HG03565 (cell line): ENCODE data around the gene ARHGAP15.
A peak's percentile ranks its signal among the peaks of the same experiment; 100 is the strongest.

Source experiments
- ATAC-seq: cut with Tn5 transposase; IDR thresholded peaks from one replicate; pipeline ENCODE4 v1.9.1; 2021; ENCODE audit warnings: mild to moderate bottlenecking, moderate library complexity; ENCODE audit not compliant: unreplicated experiment

The ARHGAP15 gene

GRCh38 chr2:143477714-143478443, 348.7 kb downstream of the ARHGAP15 start:
- ATAC-seq: peak; percentile 40

GRCh38 chr2:143480086-143480485, 350.9 kb downstream of the ARHGAP15 start:
- no peak for ATAC-seq

GRCh38 chr2:143480601-143481236, 351.5 kb downstream of the ARHGAP15 start:
- no peak for ATAC-seq

- ATAC-seq: no peak
Observed at GRCh38 chr2:143481237-143481623, 352.0 kb downstream of the ARHGAP15 start.

- ATAC-seq: no peak
Observed at GRCh38 chr2:143481733-143482132, 352.5 kb downstream of the ARHGAP15 start.

- ATAC-seq: no peak
Observed at GRCh38 chr2:143482316-143482715, 353.1 kb downstream of the ARHGAP15 start.

GRCh38 chr2:143482771-143483170, 353.6 kb downstream of the ARHGAP15 start:
- no peak for ATAC-seq

GRCh38 chr2:143486976-143487375, 357.8 kb downstream of the ARHGAP15 start:
- no peak for ATAC-seq

GRCh38 chr2:143489145-143489544, 359.9 kb downstream of the ARHGAP15 start:
- no peak for ATAC-seq

GRCh38 chr2:143491131-143491530, 361.9 kb downstream of the ARHGAP15 start:
- no peak for ATAC-seq

GRCh38 chr2:143493339-143493738, 364.1 kb downstream of the ARHGAP15 start:
- ATAC-seq: no peak

- ATAC-seq: no peak
Observed at GRCh38 chr2:143497726-143498125, 368.5 kb downstream of the ARHGAP15 start.

GRCh38 chr2:143498496-143498895, 369.3 kb downstream of the ARHGAP15 start:
- ATAC-seq: no peak

GRCh38 chr2:143499061-143499460, 369.8 kb downstream of the ARHGAP15 start:
- no peak for ATAC-seq

GRCh38 chr2:143501106-143501676, 372.0 kb downstream of the ARHGAP15 start:
- peak; percentile 41 for ATAC-seq

- ATAC-seq: no peak
Observed at GRCh38 chr2:143503280-143503679, 374.1 kb downstream of the ARHGAP15 start.

- ATAC-seq: no peak
Observed at GRCh38 chr2:143504397-143504796, 375.2 kb downstream of the ARHGAP15 start.

- ATAC-seq: no peak
Observed at GRCh38 chr2:143505542-143505941, 376.3 kb downstream of the ARHGAP15 start.

- peak; percentile 60 for ATAC-seq
Observed at GRCh38 chr2:143513081-143513480, 383.9 kb downstream of the ARHGAP15 start.

- ATAC-seq: no peak
Observed at GRCh38 chr2:143514413-143514812, 385.2 kb downstream of the ARHGAP15 start.

GRCh38 chr2:143515318-143515717, 386.1 kb downstream of the ARHGAP15 start:
- ATAC-seq: no peak

- no peak for ATAC-seq
Observed at GRCh38 chr2:143519521-143519920, 390.3 kb downstream of the ARHGAP15 start.
